ENCODE data around the gene NTHL1. TPM values are rescaled to one million over a fixed set of nuclear protein-coding genes. Genes with fewer than 3 reads are reported as not detected.
A peak's percentile ranks its signal among the peaks of the same experiment; 100 is the strongest.

Gene NTHL1
- total RNA-seq, 1 experiment from 2014 or later, result 52.0 TPM

GRCh38 chr16:2008631-2009163, 38.9 kb downstream of the NTHL1 start:
- Mint-ChIP-seq H3K27me3 (ENCODE audit: low read depth) (no peaks in the 10 kb centered on the region; the same call in 1 of the 2 replicates), H3K27ac (no peak overlapping the region; a peak in 1 of 7 replicates), H3K9me3 (no peaks in the 10 kb centered on the region; a peak in 1 of 5 replicates), H3K4me1 (peaks cover 22 to 36% of the 10 kb centered on the region in 2 experiments), H3K36me3 (ENCODE audit: insufficient read depth in 1 of 3, low read depth in 3 of 3) (peaks cover 5 to 16% (median 12%) of the 10 kb centered on the region in 3 experiments), H3K4me3 (peak overlapping the region; percentile 78 to 81)
- Histone ChIP-seq H3K79me2 (ENCODE audit: insufficient read depth, low read length) (peaks cover 26% of the 10 kb centered on the region; the same call in 1 of the 2 replicates), H2BK12ac (ENCODE audit: insufficient read length, low read depth, low read length) (no peak overlapping the region), H2AK5ac (ENCODE audit: insufficient read length, low read length) (no peak overlapping the region), H3K4ac (ENCODE audit: low read depth, low read length) (no peak overlapping the region), H2BK15ac (ENCODE audit: low read depth, low read length) (no peak overlapping the region), H3K23ac (ENCODE audit: insufficient read length, low read depth, low read length) (no peak overlapping the region), H2BK5ac (ENCODE audit: insufficient read length, low read length) (no peak overlapping the region), H3K18ac (ENCODE audit: insufficient read length, low read depth, low read length) (no peak overlapping the region), H4K91ac (ENCODE audit: insufficient read length, low read depth, low read length) (no peak overlapping the region), H3K4me2 (ENCODE audit: insufficient read depth, insufficient read length, low read length) (peak overlapping the region; percentile 73), H3K9ac (ENCODE audit: extremely low read depth, insufficient read length, low read length) (peak overlapping the region; percentile 77), H4K5ac (ENCODE audit: insufficient read length, low read depth, low read length) (no peak overlapping the region), H4K8ac (replicated peaks; ENCODE audit: insufficient read length, low read depth, low read length) (no peak overlapping the region), H3K27me3 (ENCODE audit: insufficient read depth, low read length) (no peaks in the 10 kb centered on the region), H3K27ac (ENCODE audit: insufficient read length, low read depth, low read length) (no peak overlapping the region), H2BK20ac (ENCODE audit: low read depth, low read length, poor library complexity, severe bottlenecking) (no peak overlapping the region), H2AFZ (ENCODE audit: low read length) (no peak overlapping the region), H4K20me1 (ENCODE audit: control insufficient read depth, insufficient read depth, insufficient read length) (no peaks in the 10 kb centered on the region), H3K4me1 (ENCODE audit: insufficient read depth, low read length) (peaks cover 6% of the 10 kb centered on the region; the same call in 1 of the 2 replicates), H3T11ph (ENCODE audit: low read length) (no peak overlapping the region), H3K79me1 (ENCODE audit: insufficient read depth, low read depth, low read length, poor library complexity, severe bottlenecking) (peaks cover 21% of the 10 kb centered on the region), H3K23me2 (ENCODE audit: insufficient read length, low read depth, low read length, poor library complexity, severe bottlenecking) (peaks cover 11% of the 10 kb centered on the region), H3K14ac (ENCODE audit: insufficient read depth, low read length) (no peak overlapping the region), H2BK120ac (ENCODE audit: low read depth, low read length, poor library complexity, severe bottlenecking) (no peak overlapping the region), H3K9me3 (ENCODE audit: control insufficient read depth, low read depth, low read length) (no peaks in the 10 kb centered on the region), H3K56ac (ENCODE audit: insufficient read length, low read depth, low read length) (no peak overlapping the region)
- no CpG with 5 or more reads among the region's 23 CpGs for WGBS (ENCODE audit: extremely low coverage, insufficient read length, low lambda C conversion rate)
- no peak for TF ChIP-seq CTCF (conservative IDR thresholded peaks at IDR 0.05)
- no peak for DNase-seq
